Left lung (tissue), 10 donors: ENCODE data around the gene EXOC3L4. TPM values are rescaled to one million over a fixed set of nuclear protein-coding genes. Genes with fewer than 3 reads are reported as not detected.

ENCODE experiments used
- ATAC-seq: fragments of 200-7000 bp; cut with Tn5 transposase; one replicate; pipeline ENCODE4 v1.9.1; 2020; ENCODE audit warnings: moderate library complexity
- DNase-seq, 4 donors: peaks; one replicate each; pipeline ENCODE4 v3.0.0-alpha.2; 2013 to 2020
- H3K27ac ChIP-seq, 2 donors: fragments of 200-600 bp; sonication (generic) in 1 of 2; one replicate each; pipeline versions ENCODE4 v1.5.0 to v1.8.0; 2020 to 2021
- H3K27me3 ChIP-seq, 2 donors: fragments of 200-600 bp; sonication (generic) in 1 of 2; one replicate each; pipeline versions ENCODE4 v1.5.0 to v1.8.0; 2020 to 2021
- H3K36me3 ChIP-seq, 2 donors: fragments of 200-600 bp; sonication (generic) in 1 of 2; one replicate each; pipeline versions ENCODE4 v1.5.0 to v1.8.0; 2020 to 2021
- H3K4me1 ChIP-seq, 2 donors: fragments of 200-600 bp; one replicate each; pipeline ENCODE4 v1.8.0; 2021
- H3K4me3 ChIP-seq, 2 donors: fragments of 200-600 bp; sonication (generic) in 1 of 2; one replicate each; pipeline versions ENCODE4 v1.5.0 to v1.8.0; 2020 to 2021; ENCODE audit warnings: mild to moderate bottlenecking in 1 of 2
- H3K9me3 ChIP-seq, 2 donors: fragments of 200-600 bp; sonication (generic) in 1 of 2; one replicate each; pipeline versions ENCODE4 v1.5.0 to v1.8.0; 2020 to 2021
- intact Hi-C, 2 donors: fragments of 100-400 bp; cut with DNase I; formaldehyde crosslinking; loops; one replicate each; pipeline versions ENCODE4 v1.11.2 to v1.14.2; 2022
- polyA plus RNA-seq, 6 donors: library from polyadenylated mRNA; unstranded; fragments of 120-200 nt; gene quantifications; one replicate each; pipeline ENCODE4 v1.2.1, GENCODE V29; 2013; ENCODE audit not compliant: insufficient read length in 6 of 6
- total RNA-seq, 2 donors: library from RNA; stranded (reverse); fragmentation: NEBNext Ultra II Directional; extraction: Animal tissue kit (Norgen Biotek cat#: 25700); gene quantifications; one replicate each; pipeline ENCODE4 v1.2.1, GENCODE V29; 2021
- TF ChIP-seq, protein P1 (sequence below), 2 donors: fragments of 200-600 bp; sonication (generic) in 1 of 2; IDR thresholded peaks; one replicate each; pipeline versions ENCODE4 v1.5.0 to v1.8.0; 2021; ENCODE audit warnings: antibody characterized with exemption in 2 of 2
- donor health status: DM: no; HTN: yes; CAD: no.
- donor health status: DM: no; HTN: no; CAD: no.

Gene EXOC3L4
- total and polyA plus RNA-seq, 8 donors = 1.9 to 6.2 (median 3.7) TPM

DNA sequence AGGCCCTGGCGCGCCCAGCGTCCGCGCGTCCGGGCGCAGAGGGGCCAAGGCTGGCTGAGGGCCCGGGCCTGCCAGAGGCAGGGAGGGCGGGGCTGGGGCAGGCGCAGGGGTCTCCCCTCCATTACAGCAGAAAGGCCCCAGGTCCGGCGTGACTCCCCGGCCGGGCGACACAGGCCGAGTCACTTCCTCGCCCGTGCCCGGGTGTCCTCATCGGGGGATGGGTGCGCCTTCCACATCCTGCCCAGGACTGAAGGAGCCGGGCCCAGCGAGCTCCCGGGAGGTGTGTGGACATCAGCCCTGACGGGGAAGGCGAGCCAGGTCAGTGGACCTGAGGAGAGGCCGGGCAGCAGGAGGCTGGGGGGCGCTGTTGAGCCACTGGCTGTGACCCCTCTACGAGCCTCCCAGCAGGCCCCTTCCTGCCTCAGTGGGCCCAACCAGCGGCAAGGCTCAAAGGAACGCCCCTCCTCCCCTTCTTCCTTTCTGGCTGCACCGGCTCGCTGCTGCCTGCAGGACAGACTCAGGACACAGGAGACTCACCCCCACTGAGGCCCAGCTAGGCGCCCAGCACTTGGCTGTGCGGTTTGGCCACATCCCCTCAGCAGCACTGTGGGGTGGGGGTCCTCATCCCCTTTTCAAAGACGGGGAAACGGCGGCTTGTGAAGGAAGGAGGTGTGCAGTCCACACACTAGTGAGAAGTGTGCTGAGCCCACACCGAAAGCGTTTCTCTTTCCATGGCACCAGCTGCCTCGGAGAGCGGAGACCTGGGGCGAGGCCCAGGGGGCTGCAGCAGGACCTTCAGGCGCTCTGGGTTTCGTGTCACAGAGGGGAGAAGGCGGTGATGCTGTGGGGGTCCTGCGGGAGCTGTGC lies 29.3 kb downstream of the EXOC3L4 start:
- H3K27ac ChIP-seq = peak overlapping the region; percentile 89 to 98
- TF ChIP-seq, protein P1, sequence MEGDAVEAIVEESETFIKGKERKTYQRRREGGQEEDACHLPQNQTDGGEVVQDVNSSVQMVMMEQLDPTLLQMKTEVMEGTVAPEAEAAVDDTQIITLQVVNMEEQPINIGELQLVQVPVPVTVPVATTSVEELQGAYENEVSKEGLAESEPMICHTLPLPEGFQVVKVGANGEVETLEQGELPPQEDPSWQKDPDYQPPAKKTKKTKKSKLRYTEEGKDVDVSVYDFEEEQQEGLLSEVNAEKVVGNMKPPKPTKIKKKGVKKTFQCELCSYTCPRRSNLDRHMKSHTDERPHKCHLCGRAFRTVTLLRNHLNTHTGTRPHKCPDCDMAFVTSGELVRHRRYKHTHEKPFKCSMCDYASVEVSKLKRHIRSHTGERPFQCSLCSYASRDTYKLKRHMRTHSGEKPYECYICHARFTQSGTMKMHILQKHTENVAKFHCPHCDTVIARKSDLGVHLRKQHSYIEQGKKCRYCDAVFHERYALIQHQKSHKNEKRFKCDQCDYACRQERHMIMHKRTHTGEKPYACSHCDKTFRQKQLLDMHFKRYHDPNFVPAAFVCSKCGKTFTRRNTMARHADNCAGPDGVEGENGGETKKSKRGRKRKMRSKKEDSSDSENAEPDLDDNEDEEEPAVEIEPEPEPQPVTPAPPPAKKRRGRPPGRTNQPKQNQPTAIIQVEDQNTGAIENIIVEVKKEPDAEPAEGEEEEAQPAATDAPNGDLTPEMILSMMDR (IDR thresholded peaks at IDR 0.05) = peak in 1 of 2 donors; percentile 27
- intact Hi-C loops = no loop called here

GRCh38 chr14:103124501-103125001 lies 30.0 kb downstream of the EXOC3L4 start:
- H3K27me3 ChIP-seq = peaks cover 0 to 26% of the 10 kb centered on the region in 2 donors
- DNase-seq = peak in 1 of 4 donors; percentile 77
- TF ChIP-seq, protein P1 (IDR thresholded peaks at IDR 0.05) = no peak

More for the DNA sequence above, 29.3 kb downstream of the EXOC3L4 start:
- peak; percentile 3 for ATAC-seq
- H3K4me3 ChIP-seq = peak overlapping the region; percentile 42 to 85
- H3K4me1 ChIP-seq = peaks cover 23 to 97% of the 10 kb centered on the region in 2 donors
- H3K36me3 ChIP-seq = peaks cover 0 to 28% of the 10 kb centered on the region in 2 donors
- H3K9me3 ChIP-seq = no peaks in the 10 kb centered on the region
- peaks cover 0 to 26% of the 10 kb centered on the region in 2 donors for H3K27me3 ChIP-seq
- peak in 2 of 4 donors; percentile 64 to 90 for DNase-seq

DNA sequence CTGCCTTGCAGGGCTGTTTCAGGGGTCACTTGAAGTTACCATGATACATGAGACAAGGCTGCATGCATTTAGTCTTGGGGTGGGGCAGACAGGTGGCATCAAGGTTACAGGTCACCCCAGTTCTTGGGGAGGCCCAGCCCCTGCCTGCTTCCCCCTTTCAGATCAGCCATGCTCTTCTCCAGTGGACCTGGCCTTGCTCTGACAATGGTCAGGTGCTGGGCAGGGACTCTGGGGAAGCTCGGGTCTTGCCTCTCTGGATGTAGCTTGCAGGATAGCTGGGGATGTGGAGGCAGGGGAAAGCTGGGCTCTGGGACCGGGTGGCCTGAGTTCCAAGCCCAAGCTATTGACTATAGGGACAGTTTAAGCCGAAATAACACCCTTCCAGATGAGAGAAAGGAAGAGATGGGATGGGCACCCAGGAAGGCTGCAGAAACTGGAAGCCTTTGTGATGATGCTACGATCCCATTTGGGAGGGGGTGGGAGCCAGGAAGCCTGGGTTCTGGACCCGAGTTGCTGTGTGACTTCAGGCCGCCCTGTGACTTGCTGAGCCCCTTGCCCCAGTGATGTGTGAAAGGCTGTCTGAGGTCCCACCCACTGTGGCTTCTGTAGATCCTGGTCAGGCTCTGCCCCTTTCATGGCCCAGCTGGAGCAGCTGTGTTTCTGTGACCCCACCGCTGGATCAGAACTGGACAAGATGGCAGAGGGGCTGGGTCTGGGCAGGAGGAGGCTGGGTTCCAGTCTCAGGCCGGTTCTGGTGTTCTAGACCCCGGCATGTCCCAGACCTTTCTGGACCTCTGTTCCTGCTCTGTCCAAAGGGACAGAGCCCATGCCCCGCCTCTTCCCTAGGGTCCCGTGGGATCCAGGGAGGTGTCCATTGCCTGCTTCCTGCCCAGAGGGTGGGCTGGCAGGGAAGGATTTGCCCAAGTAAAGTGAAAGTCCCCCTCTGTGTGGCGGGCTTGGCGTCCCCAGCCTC lies 30.9 kb downstream of the EXOC3L4 start:
- Histone ChIP-seq H3K27ac (no peak overlapping the region), H3K4me3 (peak overlapping the region in 1 of 2 donors; percentile 85), H3K9me3 (no peaks in the 10 kb centered on the region), H3K36me3 (peaks cover 0 to 43% of the 10 kb centered on the region in 2 donors), H3K4me1 (peaks cover 23 to 85% of the 10 kb centered on the region in 2 donors), H3K27me3 (peaks cover 0 to 26% of the 10 kb centered on the region in 2 donors)
- peak in 1 of 4 donors; percentile 40 for DNase-seq
- no peak for ATAC-seq
- intact Hi-C loops = no loop called here
- TF ChIP-seq, protein P1 (IDR thresholded peaks at IDR 0.05) = no peak

More at GRCh38 chr14:103124501-103125001, 30.0 kb downstream of the EXOC3L4 start:
- Histone ChIP-seq H3K27ac (peak overlapping the region in 1 of 2 donors; percentile 98), H3K9me3 (no peaks in the 10 kb centered on the region), H3K4me3 (peak overlapping the region in 1 of 2 donors; percentile 85), H3K4me1 (peaks cover 23 to 94% of the 10 kb centered on the region in 2 donors), H3K36me3 (peaks cover 0 to 35% of the 10 kb centered on the region in 2 donors)
- intact Hi-C loops = no loop called here
- no peak for ATAC-seq

DNA sequence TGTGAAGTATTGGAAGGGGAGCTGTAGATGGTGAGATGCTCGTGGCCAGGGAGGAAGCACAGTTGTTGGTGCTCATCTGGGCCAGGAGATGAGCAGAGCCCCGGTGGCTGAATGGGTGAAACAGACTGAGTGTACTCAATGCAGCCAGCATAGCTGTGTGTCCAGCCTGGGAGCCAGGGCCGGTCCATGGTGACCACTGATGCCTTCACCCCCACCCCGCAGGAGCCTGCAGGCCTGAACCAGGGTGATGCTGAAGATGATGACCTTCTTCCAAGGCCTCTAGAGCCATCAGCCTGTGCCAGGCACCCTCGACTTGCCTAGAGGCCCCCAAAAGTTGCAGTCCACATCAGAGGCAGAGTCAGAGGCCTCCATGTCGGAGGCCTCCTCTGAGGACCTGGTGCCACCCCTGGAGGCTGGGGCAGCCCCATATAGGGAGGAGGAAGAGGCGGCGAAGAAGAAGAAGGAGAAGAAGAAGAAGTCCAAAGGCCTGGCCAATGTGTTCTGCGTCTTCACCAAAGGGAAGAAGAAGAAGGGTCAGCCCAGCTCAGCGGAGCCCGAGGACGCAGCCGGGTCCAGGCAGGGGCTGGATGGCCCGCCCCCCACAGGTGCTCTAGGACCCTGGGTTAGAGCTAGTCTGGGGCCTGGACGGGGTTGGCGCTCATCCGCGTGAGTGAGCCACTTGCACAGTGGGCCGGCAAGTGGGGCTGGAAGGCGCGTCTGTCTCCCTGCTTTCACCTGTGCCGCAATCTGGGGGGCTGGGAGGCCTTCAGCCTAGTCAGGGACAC lies 31.8 kb downstream of the EXOC3L4 start:
- Histone ChIP-seq H3K9me3 (no peaks in the 10 kb centered on the region), H3K27ac (no peak overlapping the region), H3K4me3 (peak overlapping the region in 1 of 2 donors; percentile 85), H3K36me3 (peaks cover 0 to 52% of the 10 kb centered on the region in 2 donors), H3K4me1 (peaks cover 23 to 76% of the 10 kb centered on the region in 2 donors), H3K27me3 (peaks cover 0 to 26% of the 10 kb centered on the region in 2 donors)
- TF ChIP-seq, protein P1 (IDR thresholded peaks at IDR 0.05) = no peak
- peak in 1 of 4 donors; percentile 65 for DNase-seq
- intact Hi-C loops = no loop called here
- ATAC-seq = no peak
